K562 (cell line): ENCODE data around the gene HOXB3. TPM values are rescaled to one million over a fixed set of nuclear protein-coding genes. Genes with fewer than 3 reads are reported as not detected.

Experiments
- CHD1 ChIP-seq: fragments of 200-600 bp; sonication (generic); IDR thresholded peaks from one replicate; pipeline ENCODE4 v1.6.1; 2012; ENCODE audit warnings: mild to moderate bottlenecking, moderate library complexity, low read length, inconsistent platforms
- HMGN3 ChIP-seq: IDR thresholded peaks from 2 replicates; pipeline ENCODE4 v1.6.1; 2011; ENCODE audit warnings: borderline replicate concordance, low read depth, mild to moderate bottlenecking, mixed read lengths, low read length; ENCODE audit not compliant: insufficient read length; ENCODE audit errors: extremely low read depth
- MCM3 ChIP-seq: fragments of 450-650 bp; IDR thresholded peaks from 2 replicates; pipeline ENCODE4 v1.6.1; 2016
- NRF1 ChIP-seq, 2 experiments: fragments of 450-650 bp; IDR thresholded peaks in 1 of 2; conservative IDR thresholded peaks in 1 of 2; 2 replicates each; pipeline ENCODE4 v1.6.1; 2014; ENCODE audit warnings: mild to moderate bottlenecking in 2 of 2
- RBM22 ChIP-seq: fragments of 200-400 bp; formaldehyde crosslinking; IDR thresholded peaks from 2 replicates; pipeline ENCODE4 v1.6.1; 2018; ENCODE audit warnings: low read length, low read depth; ENCODE audit not compliant: poor library complexity, severe bottlenecking
- SMARCE1 ChIP-seq: fragments of 450-650 bp; IDR thresholded peaks from 2 replicates; pipeline ENCODE4 v1.7.1; 2016; ENCODE audit warnings: mild to moderate bottlenecking
- TOE1 ChIP-seq, 2 experiments: fragments of 450-650 bp in 1 of 2; sonication (generic) in 1 of 2; formaldehyde crosslinking in 1 of 2; IDR thresholded peaks; 2 replicates each; pipeline versions ENCODE4 v1.7.1 to v1.8.0; 2016 to 2022; ENCODE audit warnings: borderline replicate concordance in 2 of 2, mild to moderate bottlenecking in 2 of 2, antibody characterized with exemption in 1 of 2, inconsistent platforms in 1 of 2, low read depth in 1 of 2, missing genetic modification reagents in 1 of 2, moderate library complexity in 1 of 2
- polyA plus RNA-seq, 8 experiments: library from polyadenylated mRNA; depleted of rRNA in 4 of 8; stranded (reverse) in 5 of 8; unstranded in 3 of 8; fragments of >200 nt; fragmentation: Nextera tagmentation in 2 of 8; fragmentation: Illumina TruSeq in 1 of 8; extraction: Ambion mirVana in 2 of 8; extraction: Trizol in 1 of 8; gene quantifications; 2 replicates each; pipeline versions ENCODE4 v1.2.1 to v1.2.3, GENCODE V29; 2011 to 2014; ENCODE audit warnings: inconsistent platforms in 1 of 8, missing spikeins in 1 of 8
- total RNA-seq, 7 experiments: library from RNA; depleted of rRNA in 6 of 7; stranded (reverse); fragments of >200 nt in 6 of 7; fragmentation: Illumina TruSeq in 2 of 7; extraction: Trizol in 2 of 7; gene quantifications; 2 replicates each; pipeline versions ENCODE4 v1.2.1 to v1.2.3, GENCODE V29; 2011 to 2021; ENCODE audit warnings: low replicate concordance in 1 of 7
- TF ChIP-seq, protein P1 (sequence below): fragments of 450-650 bp; IDR thresholded peaks from 2 replicates; pipeline ENCODE4 v1.6.1; 2016; ENCODE audit warnings: mild to moderate bottlenecking, moderate library complexity
- TF ChIP-seq, protein P2 (sequence below): conservative IDR thresholded peaks from 2 replicates; pipeline ENCODE4 v1.6.1; 2011; ENCODE audit warnings: low read depth, mild to moderate bottlenecking, low read length; ENCODE audit not compliant: control insufficient read depth

Gene HOXB3
- total and polyA plus RNA-seq, 9 of the 15 experiments (the other 6 are each of a cell fraction or from before 2014, with no cell fraction given), result 2.4 to 41.3 (median 20.2) TPM

GRCh38 chr17:48610282-48611211 is 20.5 kb upstream of the HOXB3 start, which contains the start of gene HOXB7 (continued):
- TF ChIP-seq, protein P1, sequence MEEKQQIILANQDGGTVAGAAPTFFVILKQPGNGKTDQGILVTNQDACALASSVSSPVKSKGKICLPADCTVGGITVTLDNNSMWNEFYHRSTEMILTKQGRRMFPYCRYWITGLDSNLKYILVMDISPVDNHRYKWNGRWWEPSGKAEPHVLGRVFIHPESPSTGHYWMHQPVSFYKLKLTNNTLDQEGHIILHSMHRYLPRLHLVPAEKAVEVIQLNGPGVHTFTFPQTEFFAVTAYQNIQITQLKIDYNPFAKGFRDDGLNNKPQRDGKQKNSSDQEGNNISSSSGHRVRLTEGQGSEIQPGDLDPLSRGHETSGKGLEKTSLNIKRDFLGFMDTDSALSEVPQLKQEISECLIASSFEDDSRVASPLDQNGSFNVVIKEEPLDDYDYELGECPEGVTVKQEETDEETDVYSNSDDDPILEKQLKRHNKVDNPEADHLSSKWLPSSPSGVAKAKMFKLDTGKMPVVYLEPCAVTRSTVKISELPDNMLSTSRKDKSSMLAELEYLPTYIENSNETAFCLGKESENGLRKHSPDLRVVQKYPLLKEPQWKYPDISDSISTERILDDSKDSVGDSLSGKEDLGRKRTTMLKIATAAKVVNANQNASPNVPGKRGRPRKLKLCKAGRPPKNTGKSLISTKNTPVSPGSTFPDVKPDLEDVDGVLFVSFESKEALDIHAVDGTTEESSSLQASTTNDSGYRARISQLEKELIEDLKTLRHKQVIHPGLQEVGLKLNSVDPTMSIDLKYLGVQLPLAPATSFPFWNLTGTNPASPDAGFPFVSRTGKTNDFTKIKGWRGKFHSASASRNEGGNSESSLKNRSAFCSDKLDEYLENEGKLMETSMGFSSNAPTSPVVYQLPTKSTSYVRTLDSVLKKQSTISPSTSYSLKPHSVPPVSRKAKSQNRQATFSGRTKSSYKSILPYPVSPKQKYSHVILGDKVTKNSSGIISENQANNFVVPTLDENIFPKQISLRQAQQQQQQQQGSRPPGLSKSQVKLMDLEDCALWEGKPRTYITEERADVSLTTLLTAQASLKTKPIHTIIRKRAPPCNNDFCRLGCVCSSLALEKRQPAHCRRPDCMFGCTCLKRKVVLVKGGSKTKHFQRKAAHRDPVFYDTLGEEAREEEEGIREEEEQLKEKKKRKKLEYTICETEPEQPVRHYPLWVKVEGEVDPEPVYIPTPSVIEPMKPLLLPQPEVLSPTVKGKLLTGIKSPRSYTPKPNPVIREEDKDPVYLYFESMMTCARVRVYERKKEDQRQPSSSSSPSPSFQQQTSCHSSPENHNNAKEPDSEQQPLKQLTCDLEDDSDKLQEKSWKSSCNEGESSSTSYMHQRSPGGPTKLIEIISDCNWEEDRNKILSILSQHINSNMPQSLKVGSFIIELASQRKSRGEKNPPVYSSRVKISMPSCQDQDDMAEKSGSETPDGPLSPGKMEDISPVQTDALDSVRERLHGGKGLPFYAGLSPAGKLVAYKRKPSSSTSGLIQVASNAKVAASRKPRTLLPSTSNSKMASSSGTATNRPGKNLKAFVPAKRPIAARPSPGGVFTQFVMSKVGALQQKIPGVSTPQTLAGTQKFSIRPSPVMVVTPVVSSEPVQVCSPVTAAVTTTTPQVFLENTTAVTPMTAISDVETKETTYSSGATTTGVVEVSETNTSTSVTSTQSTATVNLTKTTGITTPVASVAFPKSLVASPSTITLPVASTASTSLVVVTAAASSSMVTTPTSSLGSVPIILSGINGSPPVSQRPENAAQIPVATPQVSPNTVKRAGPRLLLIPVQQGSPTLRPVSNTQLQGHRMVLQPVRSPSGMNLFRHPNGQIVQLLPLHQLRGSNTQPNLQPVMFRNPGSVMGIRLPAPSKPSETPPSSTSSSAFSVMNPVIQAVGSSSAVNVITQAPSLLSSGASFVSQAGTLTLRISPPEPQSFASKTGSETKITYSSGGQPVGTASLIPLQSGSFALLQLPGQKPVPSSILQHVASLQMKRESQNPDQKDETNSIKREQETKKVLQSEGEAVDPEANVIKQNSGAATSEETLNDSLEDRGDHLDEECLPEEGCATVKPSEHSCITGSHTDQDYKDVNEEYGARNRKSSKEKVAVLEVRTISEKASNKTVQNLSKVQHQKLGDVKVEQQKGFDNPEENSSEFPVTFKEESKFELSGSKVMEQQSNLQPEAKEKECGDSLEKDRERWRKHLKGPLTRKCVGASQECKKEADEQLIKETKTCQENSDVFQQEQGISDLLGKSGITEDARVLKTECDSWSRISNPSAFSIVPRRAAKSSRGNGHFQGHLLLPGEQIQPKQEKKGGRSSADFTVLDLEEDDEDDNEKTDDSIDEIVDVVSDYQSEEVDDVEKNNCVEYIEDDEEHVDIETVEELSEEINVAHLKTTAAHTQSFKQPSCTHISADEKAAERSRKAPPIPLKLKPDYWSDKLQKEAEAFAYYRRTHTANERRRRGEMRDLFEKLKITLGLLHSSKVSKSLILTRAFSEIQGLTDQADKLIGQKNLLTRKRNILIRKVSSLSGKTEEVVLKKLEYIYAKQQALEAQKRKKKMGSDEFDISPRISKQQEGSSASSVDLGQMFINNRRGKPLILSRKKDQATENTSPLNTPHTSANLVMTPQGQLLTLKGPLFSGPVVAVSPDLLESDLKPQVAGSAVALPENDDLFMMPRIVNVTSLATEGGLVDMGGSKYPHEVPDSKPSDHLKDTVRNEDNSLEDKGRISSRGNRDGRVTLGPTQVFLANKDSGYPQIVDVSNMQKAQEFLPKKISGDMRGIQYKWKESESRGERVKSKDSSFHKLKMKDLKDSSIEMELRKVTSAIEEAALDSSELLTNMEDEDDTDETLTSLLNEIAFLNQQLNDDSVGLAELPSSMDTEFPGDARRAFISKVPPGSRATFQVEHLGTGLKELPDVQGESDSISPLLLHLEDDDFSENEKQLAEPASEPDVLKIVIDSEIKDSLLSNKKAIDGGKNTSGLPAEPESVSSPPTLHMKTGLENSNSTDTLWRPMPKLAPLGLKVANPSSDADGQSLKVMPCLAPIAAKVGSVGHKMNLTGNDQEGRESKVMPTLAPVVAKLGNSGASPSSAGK, result peak; percentile 73
- TF ChIP-seq, protein P2, sequence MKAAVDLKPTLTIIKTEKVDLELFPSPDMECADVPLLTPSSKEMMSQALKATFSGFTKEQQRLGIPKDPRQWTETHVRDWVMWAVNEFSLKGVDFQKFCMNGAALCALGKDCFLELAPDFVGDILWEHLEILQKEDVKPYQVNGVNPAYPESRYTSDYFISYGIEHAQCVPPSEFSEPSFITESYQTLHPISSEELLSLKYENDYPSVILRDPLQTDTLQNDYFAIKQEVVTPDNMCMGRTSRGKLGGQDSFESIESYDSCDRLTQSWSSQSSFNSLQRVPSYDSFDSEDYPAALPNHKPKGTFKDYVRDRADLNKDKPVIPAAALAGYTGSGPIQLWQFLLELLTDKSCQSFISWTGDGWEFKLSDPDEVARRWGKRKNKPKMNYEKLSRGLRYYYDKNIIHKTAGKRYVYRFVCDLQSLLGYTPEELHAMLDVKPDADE, result no peak
- TF ChIP-seq CHD1 (peak; percentile 72), MCM3 (no peak), TOE1 (IDR thresholded peaks at IDR 0.05; ENCODE audit: borderline replicate concordance) (peak; percentile 97), TOE1 (CRISPR knock-in tag; IDR thresholded peaks at IDR 0.05; ENCODE audit: borderline replicate concordance, low read depth) (no peak), NRF1 (conservative IDR thresholded peaks at IDR 0.05 in 1 of 2, IDR thresholded peaks at IDR 0.05 in 1 of 2) (peak; percentile 11 to 36; a peak in 1 of 4 replicates), RBM22 (peak; percentile 76), HMGN3 (peak; percentile 73), SMARCE1 (0 out of 2 replicates have a peak, but pooled peaks have one; percentile 6)
